Sigmoid colon (tissue), 4 donors: Measurements from ENCODE around the gene PHF14.

Experiments used
- CTCF ChIP-seq, 4 experiments: fragments of 450-650 bp in 3 of 4; fragments of 200-600 bp in 1 of 4; IDR thresholded peaks; one replicate each; pipeline ENCODE4 v1.5.1; 2016 to 2019; ENCODE audit warnings: antibody characterized with exemption in 4 of 4, mild to moderate bottlenecking in 3 of 4, moderate library complexity in 2 of 4
- EP300 ChIP-seq, 4 donors: sonication (generic); formaldehyde crosslinking; IDR thresholded peaks; one replicate each; pipeline ENCODE4 v1.6.1; 2017; ENCODE audit warnings: antibody characterized with exemption in 4 of 4
- POLR2A ChIP-seq, 2 donors: fragments of 450-650 bp; IDR thresholded peaks; one replicate each; pipeline ENCODE4 v1.6.1; 2016; ENCODE audit warnings: antibody characterized with exemption in 2 of 2, mild to moderate bottlenecking in 2 of 2, moderate library complexity in 2 of 2
- POLR2AphosphoS5 ChIP-seq, 4 donors: sonication (generic); formaldehyde crosslinking; IDR thresholded peaks; one replicate each; pipeline ENCODE4 v1.6.1; 2017; ENCODE audit warnings: antibody characterized with exemption in 4 of 4

GRCh38 chr7:10956528-10956927, 17.1 kb upstream of the PHF14 start:
- TF ChIP-seq POLR2AphosphoS5 (IDR thresholded peaks at IDR 0.05) (no peak), CTCF (IDR thresholded peaks at IDR 0.05) (no peak), EP300 (IDR thresholded peaks at IDR 0.05) (no peak), POLR2A (IDR thresholded peaks at IDR 0.05) (no peak)
